ENCODE measurements around the gene OBSCN.
"Not testable (repeated sequence)": the region's sequence is repeated elsewhere in the genome, so short reads cannot be mapped to it uniquely, and the experiment has no call there.

Gene OBSCN

GRCh38 chr1:228252476-228252875, 44.6 kb downstream of the OBSCN start:
- H3K9me3 ChIP-seq (ENCODE audit: control insufficient read depth, low read length); H2AFZ ChIP-seq (ENCODE audit: low read depth, low read length); H3K9ac ChIP-seq (ENCODE audit: low read length); H3K4ac ChIP-seq (ENCODE audit: low read depth in 1 of 2, low read length in 2 of 2); H2BK5ac ChIP-seq (ENCODE audit: low read depth, low read length, poor library complexity, severe bottlenecking); H3K23ac ChIP-seq (ENCODE audit: low read length in 2 of 2); H3K27ac ChIP-seq (ENCODE audit: low read length, poor library complexity, severe bottlenecking); H2BK12ac ChIP-seq (ENCODE audit: low read length in 2 of 2); H2AK5ac ChIP-seq (ENCODE audit: low read length, severe bottlenecking); H3K18ac ChIP-seq (ENCODE audit: low read depth in 1 of 2, low read length in 2 of 2); H2BK120ac ChIP-seq (ENCODE audit: low read depth, low read length); H3K14ac ChIP-seq (ENCODE audit: low read length in 2 of 2); H3K4me2 ChIP-seq (ENCODE audit: low read length, poor library complexity, severe bottlenecking); H4K91ac ChIP-seq (ENCODE audit: low read length); H3K4me3 ChIP-seq (ENCODE audit: insufficient read depth in 1 of 2, low read depth in 1 of 2, low read length in 2 of 2); DNase-seq; H3K79me1 ChIP-seq (replicated peaks; ENCODE audit: low read length, poor library complexity, severe bottlenecking); H4K8ac ChIP-seq (ENCODE audit: low read length); H3K4me1 ChIP-seq (ENCODE audit: control insufficient read depth, insufficient read depth, low read depth, low read length); H3K27me3 ChIP-seq (ENCODE audit: control insufficient read depth in 1 of 2, insufficient read depth in 1 of 2, low read length in 2 of 2); H2BK15ac ChIP-seq (ENCODE audit: low read depth, poor library complexity, severe bottlenecking): not testable (repeated sequence)
- H3K36me3 ChIP-seq (ENCODE audit: control insufficient read depth in 1 of 2, insufficient read depth in 2 of 2, low read depth in 1 of 2, low read length in 2 of 2) = peaks cover 0 to 32% of the 10 kb centered on the region in 2 experiments
- WGBS = 94% methylated on average over 1 of the region's 1 CpG

DNA sequence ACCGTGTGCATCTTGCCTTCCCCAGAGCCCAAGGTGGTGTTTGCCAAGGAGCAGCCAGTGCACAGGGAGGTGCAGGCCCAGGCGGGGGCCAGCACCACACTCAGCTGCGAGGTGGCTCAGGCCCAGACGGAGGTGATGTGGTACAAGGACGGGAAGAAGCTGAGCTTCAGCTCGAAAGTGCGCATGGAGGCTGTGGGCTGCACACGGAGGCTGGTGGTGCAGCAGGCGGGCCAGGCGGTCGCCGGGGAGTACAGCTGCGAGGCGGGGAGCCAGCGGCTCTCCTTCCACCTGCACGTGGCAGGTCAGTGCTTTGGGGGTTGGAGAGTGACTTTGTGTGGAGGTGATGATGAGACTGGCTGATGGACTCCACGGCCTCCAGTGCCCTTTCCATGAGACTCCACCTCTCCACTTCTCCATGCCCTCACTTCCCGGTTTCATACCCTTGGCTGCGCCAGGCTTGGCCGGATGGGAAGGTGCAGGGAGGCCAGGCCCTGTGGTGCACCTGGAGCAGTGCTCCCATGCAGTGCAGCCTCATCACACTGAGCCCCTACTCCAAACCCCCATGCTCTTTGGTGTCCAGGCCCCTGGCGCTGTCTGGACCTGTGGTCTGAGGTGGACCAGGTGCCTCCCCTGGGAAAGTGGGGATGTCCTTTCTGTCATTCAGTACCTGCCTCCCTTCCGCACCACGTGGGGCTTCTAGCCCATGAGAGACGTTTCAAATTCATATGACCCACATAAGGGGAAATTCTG, 49.0 kb downstream of the OBSCN start:
- no peak overlapping the region for H2BK12ac ChIP-seq (ENCODE audit: low read length in 2 of 2)
- no peak overlapping the region for H3K14ac ChIP-seq (ENCODE audit: low read length in 2 of 2)
- no peak overlapping the region for H2AFZ ChIP-seq (ENCODE audit: low read depth, low read length)

DNA sequence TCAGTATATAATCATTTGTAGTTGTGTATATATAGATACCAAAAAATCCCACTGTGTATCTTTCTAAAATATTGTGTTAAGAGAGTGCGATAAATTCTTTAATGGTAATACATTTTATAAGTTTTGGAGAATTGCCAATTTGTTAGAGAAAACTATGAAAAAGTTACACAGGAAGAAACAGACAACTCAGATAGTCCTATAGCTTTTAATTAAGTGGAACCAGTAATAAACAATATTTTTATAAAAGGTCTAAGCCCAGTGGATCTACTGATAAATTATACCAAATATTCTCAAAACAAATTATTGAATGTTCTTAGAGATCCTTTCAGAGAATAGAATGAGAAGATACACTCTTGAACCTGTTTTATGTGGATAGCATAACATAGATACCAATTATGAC, 50.6 kb downstream of the OBSCN start:
- H3K36me3 ChIP-seq (ENCODE audit: control insufficient read depth in 1 of 2, insufficient read depth in 2 of 2, low read depth in 1 of 2, low read length in 2 of 2) = peaks cover 0 to 26% of the 10 kb centered on the region in 2 experiments
- DNase-seq = no peak
- no CpG with 5 or more reads among the region's 1 CpG for WGBS
- H3K9me3 ChIP-seq (ENCODE audit: control insufficient read depth, low read length) = peaks cover 22% of the 10 kb centered on the region
- H2BK5ac ChIP-seq (ENCODE audit: low read depth, low read length, poor library complexity, severe bottlenecking) = no peak overlapping the region
- H3K4me2 ChIP-seq (ENCODE audit: low read length, poor library complexity, severe bottlenecking) = no peak overlapping the region
- H3K18ac ChIP-seq (ENCODE audit: low read depth in 1 of 2, low read length in 2 of 2) = no peak overlapping the region
- peaks cover 1% of the 10 kb centered on the region for H3K79me1 ChIP-seq (replicated peaks; ENCODE audit: low read length, poor library complexity, severe bottlenecking)
- H3K4me1 ChIP-seq (ENCODE audit: control insufficient read depth, insufficient read depth, low read depth, low read length) = no peaks in the 10 kb centered on the region
- H2BK12ac ChIP-seq (ENCODE audit: low read length in 2 of 2) = no peak overlapping the region
- H4K91ac ChIP-seq (ENCODE audit: low read length) = no peak overlapping the region
- H3K9ac ChIP-seq (ENCODE audit: low read length) = no peak overlapping the region
- no peak overlapping the region for H2AFZ ChIP-seq (ENCODE audit: low read depth, low read length)
- no peak overlapping the region for H4K8ac ChIP-seq (ENCODE audit: low read length)
- H3K27ac ChIP-seq (ENCODE audit: low read length, poor library complexity, severe bottlenecking) = no peak overlapping the region
- no peak overlapping the region for H2BK15ac ChIP-seq (ENCODE audit: low read depth, poor library complexity, severe bottlenecking)
- H3K14ac ChIP-seq (ENCODE audit: low read length in 2 of 2) = no peak overlapping the region
- no peaks in the 10 kb centered on the region for H3K27me3 ChIP-seq (ENCODE audit: control insufficient read depth in 1 of 2, insufficient read depth in 1 of 2, low read length in 2 of 2)
- no peak overlapping the region for H3K23ac ChIP-seq (ENCODE audit: low read length in 2 of 2)
- H2BK120ac ChIP-seq (ENCODE audit: low read depth, low read length) = no peak overlapping the region
- H3K4ac ChIP-seq (ENCODE audit: low read depth in 1 of 2, low read length in 2 of 2) = no peak overlapping the region
- H2AK5ac ChIP-seq (ENCODE audit: low read length, severe bottlenecking) = no peak overlapping the region
- no peak overlapping the region for H3K4me3 ChIP-seq (ENCODE audit: insufficient read depth in 1 of 2, low read depth in 1 of 2, low read length in 2 of 2)

More for the DNA sequence above, 49.0 kb downstream of the OBSCN start:
- Histone ChIP-seq H2BK15ac (ENCODE audit: low read depth, poor library complexity, severe bottlenecking) (no peak overlapping the region), H3K79me1 (replicated peaks; ENCODE audit: low read length, poor library complexity, severe bottlenecking) (peaks cover 1% of the 10 kb centered on the region), H2BK5ac (ENCODE audit: low read depth, low read length, poor library complexity, severe bottlenecking) (no peak overlapping the region), H2AK5ac (ENCODE audit: low read length, severe bottlenecking) (no peak overlapping the region), H3K18ac (ENCODE audit: low read depth in 1 of 2, low read length in 2 of 2) (no peak overlapping the region), H3K4me2 (ENCODE audit: low read length, poor library complexity, severe bottlenecking) (no peak overlapping the region), H3K4me1 (ENCODE audit: control insufficient read depth, insufficient read depth, low read depth, low read length) (no peaks in the 10 kb centered on the region), H3K9me3 (ENCODE audit: control insufficient read depth, low read length) (peaks cover 9% of the 10 kb centered on the region), H3K23ac (ENCODE audit: low read length in 2 of 2) (no peak overlapping the region), H2BK120ac (ENCODE audit: low read depth, low read length) (no peak overlapping the region), H3K36me3 (ENCODE audit: control insufficient read depth in 1 of 2, insufficient read depth in 2 of 2, low read depth in 1 of 2, low read length in 2 of 2) (peaks cover 0 to 29% of the 10 kb centered on the region in 2 experiments), H3K4ac (ENCODE audit: low read depth in 1 of 2, low read length in 2 of 2) (no peak overlapping the region), H4K91ac (ENCODE audit: low read length) (no peak overlapping the region), H4K8ac (ENCODE audit: low read length) (no peak overlapping the region), H3K4me3 (ENCODE audit: insufficient read depth in 1 of 2, low read depth in 1 of 2, low read length in 2 of 2) (no peak overlapping the region), H3K27me3 (ENCODE audit: control insufficient read depth in 1 of 2, insufficient read depth in 1 of 2, low read length in 2 of 2) (no peaks in the 10 kb centered on the region), H3K27ac (ENCODE audit: low read length, poor library complexity, severe bottlenecking) (no peak overlapping the region), H3K9ac (ENCODE audit: low read length) (no peak overlapping the region)
- WGBS = 96% methylated on average over 20 of the region's 24 CpGs
- DNase-seq = no peak

GRCh38 chr1:228259368-228259894, 51.6 kb downstream of the OBSCN start:
- no peak overlapping the region for H2BK120ac ChIP-seq (ENCODE audit: low read depth, low read length)
- peaks cover 0 to 36% of the 10 kb centered on the region in 2 experiments for H3K36me3 ChIP-seq (ENCODE audit: control insufficient read depth in 1 of 2, insufficient read depth in 2 of 2, low read depth in 1 of 2, low read length in 2 of 2)
- no peak overlapping the region for H4K91ac ChIP-seq (ENCODE audit: low read length)
- no peak overlapping the region for H3K18ac ChIP-seq (ENCODE audit: low read depth in 1 of 2, low read length in 2 of 2)
- no peak overlapping the region for H2BK5ac ChIP-seq (ENCODE audit: low read depth, low read length, poor library complexity, severe bottlenecking)
- H3K4me3 ChIP-seq (ENCODE audit: insufficient read depth in 1 of 2, low read depth in 1 of 2, low read length in 2 of 2) = no peak overlapping the region
- peaks cover 22% of the 10 kb centered on the region for H3K9me3 ChIP-seq (ENCODE audit: control insufficient read depth, low read length)
- H3K79me1 ChIP-seq (replicated peaks; ENCODE audit: low read length, poor library complexity, severe bottlenecking) = peaks cover 1% of the 10 kb centered on the region
- no peaks in the 10 kb centered on the region for H3K4me1 ChIP-seq (ENCODE audit: control insufficient read depth, insufficient read depth, low read depth, low read length)
- H3K27me3 ChIP-seq (ENCODE audit: control insufficient read depth in 1 of 2, insufficient read depth in 1 of 2, low read length in 2 of 2) = no peaks in the 10 kb centered on the region
- 98% methylated on average over 9 of the region's 9 CpGs for WGBS
- no peak overlapping the region for H3K27ac ChIP-seq (ENCODE audit: low read length, poor library complexity, severe bottlenecking)
- no peak overlapping the region for H2BK12ac ChIP-seq (ENCODE audit: low read length in 2 of 2)
- H3K9ac ChIP-seq (ENCODE audit: low read length) = no peak overlapping the region
- no peak overlapping the region for H3K23ac ChIP-seq (ENCODE audit: low read length in 2 of 2)
- H2AK5ac ChIP-seq (ENCODE audit: low read length, severe bottlenecking) = no peak overlapping the region
- no peak overlapping the region for H2AFZ ChIP-seq (ENCODE audit: low read depth, low read length)
- no peak for DNase-seq
- H3K14ac ChIP-seq (ENCODE audit: low read length in 2 of 2) = no peak overlapping the region
- H4K8ac ChIP-seq (ENCODE audit: low read length) = no peak overlapping the region
- no peak overlapping the region for H3K4ac ChIP-seq (ENCODE audit: low read depth in 1 of 2, low read length in 2 of 2)
- no peak overlapping the region for H3K4me2 ChIP-seq (ENCODE audit: low read length, poor library complexity, severe bottlenecking)
- no peak overlapping the region for H2BK15ac ChIP-seq (ENCODE audit: low read depth, poor library complexity, severe bottlenecking)
